ENCODE measurements around the gene CBLB. TPM values are rescaled to one million over a fixed set of nuclear protein-coding genes. Genes with fewer than 3 reads are reported as not detected.

Gene CBLB
- total and polyA plus RNA-seq, 8 donors, result 30.7 to 49.3 (median 42.6) TPM

DNA sequence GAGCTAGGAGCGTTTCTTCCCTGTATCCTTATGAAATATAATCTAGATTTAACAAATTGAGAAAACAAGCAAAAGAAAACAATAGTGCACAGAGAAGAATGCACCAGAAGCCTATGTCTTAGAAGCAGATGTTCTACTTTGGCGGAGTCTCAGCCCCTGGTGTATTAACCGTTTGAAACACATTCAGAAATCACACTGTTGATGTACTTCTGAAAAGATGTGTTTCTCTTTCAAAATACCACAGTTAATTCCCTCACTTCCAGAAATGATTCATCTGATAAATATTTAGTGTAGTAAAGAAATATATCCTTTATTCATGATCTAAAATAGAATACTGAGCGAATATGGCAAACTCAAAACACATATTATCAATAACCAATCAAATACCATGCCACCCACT lies 77.7 kb downstream of the CBLB start:
- Histone ChIP-seq H3K9me3 (no peaks in the 10 kb centered on the region), H3K4me3 (no peak overlapping the region), H3K4me1 (peaks cover 5 to 16% of the 10 kb centered on the region in 2 donors), H3K36me3 (no peaks in the 10 kb centered on the region), H3K27me3 (no peaks in the 10 kb centered on the region), H3K27ac (no peak overlapping the region)
- DNase-seq (no peak), ATAC-seq (no peak)
- intact Hi-C loops (cut with DNase I), result no loop called here
- TF ChIP-seq, protein P1, sequence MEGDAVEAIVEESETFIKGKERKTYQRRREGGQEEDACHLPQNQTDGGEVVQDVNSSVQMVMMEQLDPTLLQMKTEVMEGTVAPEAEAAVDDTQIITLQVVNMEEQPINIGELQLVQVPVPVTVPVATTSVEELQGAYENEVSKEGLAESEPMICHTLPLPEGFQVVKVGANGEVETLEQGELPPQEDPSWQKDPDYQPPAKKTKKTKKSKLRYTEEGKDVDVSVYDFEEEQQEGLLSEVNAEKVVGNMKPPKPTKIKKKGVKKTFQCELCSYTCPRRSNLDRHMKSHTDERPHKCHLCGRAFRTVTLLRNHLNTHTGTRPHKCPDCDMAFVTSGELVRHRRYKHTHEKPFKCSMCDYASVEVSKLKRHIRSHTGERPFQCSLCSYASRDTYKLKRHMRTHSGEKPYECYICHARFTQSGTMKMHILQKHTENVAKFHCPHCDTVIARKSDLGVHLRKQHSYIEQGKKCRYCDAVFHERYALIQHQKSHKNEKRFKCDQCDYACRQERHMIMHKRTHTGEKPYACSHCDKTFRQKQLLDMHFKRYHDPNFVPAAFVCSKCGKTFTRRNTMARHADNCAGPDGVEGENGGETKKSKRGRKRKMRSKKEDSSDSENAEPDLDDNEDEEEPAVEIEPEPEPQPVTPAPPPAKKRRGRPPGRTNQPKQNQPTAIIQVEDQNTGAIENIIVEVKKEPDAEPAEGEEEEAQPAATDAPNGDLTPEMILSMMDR (IDR thresholded peaks at IDR 0.05), result no peak

DNA sequence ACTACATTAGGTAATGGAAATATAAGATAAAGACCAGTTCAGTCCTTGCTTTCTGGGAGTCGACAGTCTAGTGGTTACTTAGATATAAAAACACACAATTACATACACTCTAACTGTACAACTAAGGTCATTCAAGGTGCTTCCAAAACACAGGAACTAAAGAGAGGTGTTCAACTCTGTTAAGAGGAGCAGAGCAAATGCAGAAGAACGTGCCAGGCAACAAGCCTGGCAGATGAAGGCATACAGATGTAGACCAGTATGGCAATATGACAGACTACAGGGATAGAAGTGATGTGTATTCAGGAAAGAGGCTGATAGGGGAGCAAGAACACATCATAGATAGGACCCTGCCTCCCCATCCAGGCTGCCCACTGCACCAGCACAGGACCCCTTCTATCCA lies 78.3 kb downstream of the CBLB start:
- Histone ChIP-seq H3K27me3 (no peaks in the 10 kb centered on the region), H3K27ac (no peak overlapping the region), H3K9me3 (no peaks in the 10 kb centered on the region), H3K4me1 (peaks cover 5 to 16% of the 10 kb centered on the region in 2 donors), H3K36me3 (no peaks in the 10 kb centered on the region), H3K4me3 (no peak overlapping the region)
- DNase-seq (no peak), ATAC-seq (no peak)
- intact Hi-C loops (cut with DNase I), result no loop called here
- TF ChIP-seq, protein P1 (IDR thresholded peaks at IDR 0.05), result no peak

DNA sequence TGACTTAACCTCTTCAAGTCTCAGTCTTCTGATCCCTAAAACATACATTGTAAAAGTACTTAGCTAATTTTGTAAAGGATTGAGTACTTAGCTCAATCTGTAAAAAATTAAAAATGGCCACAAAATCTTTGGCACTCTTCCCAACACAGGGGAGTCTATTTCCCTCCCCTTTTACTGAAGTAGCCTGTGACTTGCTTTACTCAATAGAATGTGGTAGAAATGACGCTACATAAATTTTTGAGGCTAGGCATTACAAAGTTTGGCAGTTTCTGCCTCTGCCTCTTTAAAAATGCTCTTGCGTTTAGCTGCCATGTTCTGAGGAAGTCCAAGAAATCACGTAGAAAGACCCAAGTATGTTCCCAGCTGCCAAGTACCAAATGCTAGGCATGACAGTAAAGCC lies 80.2 kb downstream of the CBLB start:
- TF ChIP-seq, protein P1 (IDR thresholded peaks at IDR 0.05), result no peak
- Histone ChIP-seq H3K27me3 (no peaks in the 10 kb centered on the region), H3K4me1 (peaks cover 5 to 19% of the 10 kb centered on the region in 2 donors), H3K4me3 (no peak overlapping the region), H3K9me3 (no peaks in the 10 kb centered on the region), H3K27ac (no peak overlapping the region), H3K36me3 (no peaks in the 10 kb centered on the region)
- no peak for DNase-seq
- no peak for ATAC-seq
- intact Hi-C loops (cut with DNase I), result no loop called here

DNA sequence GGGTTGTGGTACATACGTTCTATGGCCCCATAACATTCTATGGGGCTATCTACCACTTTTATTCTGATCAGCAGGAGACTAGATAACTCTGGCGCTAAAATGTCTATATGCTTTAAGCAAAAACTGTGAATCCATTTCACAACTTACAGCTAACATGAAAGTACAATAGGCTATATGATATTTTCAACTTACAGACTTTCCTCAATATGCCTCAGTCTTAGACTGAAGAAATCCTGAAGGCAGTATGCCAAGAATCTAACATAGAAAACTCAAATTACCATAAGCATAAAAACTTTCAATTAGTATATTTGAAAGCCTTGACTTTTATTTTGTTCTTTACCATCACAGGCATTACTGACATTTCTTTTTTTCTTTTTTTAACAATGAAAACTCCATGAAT lies 81.4 kb downstream of the CBLB start:
- ATAC-seq, result no peak
- TF ChIP-seq, protein P1 (IDR thresholded peaks at IDR 0.05), result no peak
- no peak overlapping the region for H3K4me3 ChIP-seq
- no peak overlapping the region for H3K27ac ChIP-seq
- H3K36me3 ChIP-seq, result no peaks in the 10 kb centered on the region
- H3K27me3 ChIP-seq, result no peaks in the 10 kb centered on the region
- H3K9me3 ChIP-seq, result no peaks in the 10 kb centered on the region
- DNase-seq, result no peak
- H3K4me1 ChIP-seq, result peaks cover 0 to 9% of the 10 kb centered on the region in 2 donors
- intact Hi-C loops (cut with DNase I), result no loop called here

DNA sequence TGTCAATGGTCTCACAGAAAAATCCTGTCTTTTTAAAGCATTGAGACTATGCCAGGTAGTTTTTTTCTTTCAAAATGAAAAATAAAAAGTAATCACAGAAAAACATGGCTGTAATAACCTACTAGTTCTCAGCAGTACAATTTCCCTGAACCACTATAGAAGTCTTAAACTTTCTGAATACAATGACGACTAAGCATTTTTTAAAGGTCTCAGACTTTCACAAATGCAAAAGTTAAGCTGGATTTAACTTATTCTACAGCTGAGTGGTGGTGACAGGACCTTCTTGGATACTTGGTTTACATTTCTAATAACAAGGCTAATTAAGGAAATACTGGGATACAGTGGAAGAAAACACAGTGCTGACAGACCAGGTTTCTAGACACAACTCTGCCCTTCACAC lies 81.8 kb downstream of the CBLB start:
- ATAC-seq (no peak), DNase-seq (no peak)
- Histone ChIP-seq H3K27me3 (no peaks in the 10 kb centered on the region), H3K4me1 (peaks cover 0 to 5% of the 10 kb centered on the region in 2 donors), H3K9me3 (no peaks in the 10 kb centered on the region), H3K4me3 (no peak overlapping the region), H3K27ac (no peak overlapping the region), H3K36me3 (no peaks in the 10 kb centered on the region)
- intact Hi-C loops (cut with DNase I), result no loop called here
- TF ChIP-seq, protein P1 (IDR thresholded peaks at IDR 0.05), result no peak
